GM10266 (cell line): ENCODE results near the gene GALNT9.
"Not testable (repeated sequence)": the region's sequence is repeated elsewhere in the genome, so short reads cannot be mapped to it uniquely, and the experiment has no call there.

Source experiments
- DNase-seq: peaks from one replicate; pipeline ENCODE4 v3.0.0; 2012; ENCODE audit errors: extremely low spot score
- CTCF ChIP-seq: IDR thresholded peaks from 2 replicates; pipeline ENCODE4 v1.5.1; 2012; ENCODE audit warnings: mild to moderate bottlenecking, low read depth; ENCODE audit not compliant: control insufficient read depth, insufficient read depth; ENCODE audit errors: missing control alignments

The GALNT9 gene

GRCh38 chr12:132266370-132266769 lies 63.0 kb downstream of the GALNT9 start:
- no peak for TF ChIP-seq CTCF
- DNase-seq = no peak

GRCh38 chr12:132265822-132266221 lies 63.6 kb downstream of the GALNT9 start:
- DNase-seq = not testable (repeated sequence)

- DNase-seq = no peak
- TF ChIP-seq CTCF = no peak
Observed at GRCh38 chr12:132265056-132265800, 64.2 kb downstream of the GALNT9 start.

GRCh38 chr12:132264086-132265010 lies 65.0 kb downstream of the GALNT9 start:
- no peak for TF ChIP-seq CTCF
- no peak for DNase-seq

- no peak for DNase-seq
- TF ChIP-seq CTCF = no peak
Observed at GRCh38 chr12:132263451-132264049, 65.8 kb downstream of the GALNT9 start.

- no peak for TF ChIP-seq CTCF
- DNase-seq = no peak
Observed at GRCh38 chr12:132263061-132263360, 66.4 kb downstream of the GALNT9 start.

GRCh38 chr12:132262256-132263060 lies 66.9 kb downstream of the GALNT9 start:
- DNase-seq = no peak
- no peak for TF ChIP-seq CTCF
